OCI-LY3 (cell line): ENCODE data around the gene DOCK10.

Source experiments
- EZH2phosphoT487 ChIP-seq: fragments of 200-600 bp; shearing (Covaris generic); IDR thresholded peaks from 2 replicates; pipeline ENCODE4 v1.6.1; 2018; ENCODE audit warnings: antibody characterized with exemption, mixed run types, low read depth
- TF ChIP-seq, protein P1 (sequence below): fragments of 200-600, 300-600 bp; sonication (generic); IDR thresholded peaks from 2 replicates; pipeline ENCODE4 v1.5.1; 2014; ENCODE audit warnings: antibody characterized with exemption, low read length, low read depth

DNA sequence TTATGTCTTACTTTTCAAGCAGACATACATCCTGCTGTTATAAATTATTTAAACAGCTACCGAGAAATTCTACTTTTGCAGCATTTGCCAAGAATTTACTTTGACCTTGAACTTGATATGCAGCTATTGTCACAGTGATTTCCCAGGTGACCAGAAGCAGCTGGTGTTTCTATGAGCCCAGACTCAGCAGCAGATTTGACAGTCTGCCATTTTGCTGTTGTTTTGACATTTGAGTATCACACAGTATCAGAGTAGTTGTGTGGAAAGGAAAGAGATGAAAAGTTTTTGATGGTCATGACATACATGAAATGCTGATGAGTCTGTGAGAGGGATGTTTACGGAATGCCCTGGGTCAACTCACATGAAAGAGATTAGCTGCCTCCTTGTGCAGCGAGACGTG lies 319.5 kb downstream of the DOCK10 start:
- TF ChIP-seq, protein P1, sequence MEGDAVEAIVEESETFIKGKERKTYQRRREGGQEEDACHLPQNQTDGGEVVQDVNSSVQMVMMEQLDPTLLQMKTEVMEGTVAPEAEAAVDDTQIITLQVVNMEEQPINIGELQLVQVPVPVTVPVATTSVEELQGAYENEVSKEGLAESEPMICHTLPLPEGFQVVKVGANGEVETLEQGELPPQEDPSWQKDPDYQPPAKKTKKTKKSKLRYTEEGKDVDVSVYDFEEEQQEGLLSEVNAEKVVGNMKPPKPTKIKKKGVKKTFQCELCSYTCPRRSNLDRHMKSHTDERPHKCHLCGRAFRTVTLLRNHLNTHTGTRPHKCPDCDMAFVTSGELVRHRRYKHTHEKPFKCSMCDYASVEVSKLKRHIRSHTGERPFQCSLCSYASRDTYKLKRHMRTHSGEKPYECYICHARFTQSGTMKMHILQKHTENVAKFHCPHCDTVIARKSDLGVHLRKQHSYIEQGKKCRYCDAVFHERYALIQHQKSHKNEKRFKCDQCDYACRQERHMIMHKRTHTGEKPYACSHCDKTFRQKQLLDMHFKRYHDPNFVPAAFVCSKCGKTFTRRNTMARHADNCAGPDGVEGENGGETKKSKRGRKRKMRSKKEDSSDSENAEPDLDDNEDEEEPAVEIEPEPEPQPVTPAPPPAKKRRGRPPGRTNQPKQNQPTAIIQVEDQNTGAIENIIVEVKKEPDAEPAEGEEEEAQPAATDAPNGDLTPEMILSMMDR: no peak
- no peak for TF ChIP-seq EZH2phosphoT487
